HG02623 (cell line): Measurements from ENCODE around the gene PSMF1.
"Not testable (repeated sequence)": the region's sequence is repeated elsewhere in the genome, so short reads cannot be mapped to it uniquely, and the experiment has no call there.

Experiments used
- ATAC-seq: cut with Tn5 transposase; IDR thresholded peaks from one replicate; pipeline ENCODE4 v1.9.1; 2021; ENCODE audit warnings: moderate library complexity; ENCODE audit not compliant: unreplicated experiment

The PSMF1 gene

DNA sequence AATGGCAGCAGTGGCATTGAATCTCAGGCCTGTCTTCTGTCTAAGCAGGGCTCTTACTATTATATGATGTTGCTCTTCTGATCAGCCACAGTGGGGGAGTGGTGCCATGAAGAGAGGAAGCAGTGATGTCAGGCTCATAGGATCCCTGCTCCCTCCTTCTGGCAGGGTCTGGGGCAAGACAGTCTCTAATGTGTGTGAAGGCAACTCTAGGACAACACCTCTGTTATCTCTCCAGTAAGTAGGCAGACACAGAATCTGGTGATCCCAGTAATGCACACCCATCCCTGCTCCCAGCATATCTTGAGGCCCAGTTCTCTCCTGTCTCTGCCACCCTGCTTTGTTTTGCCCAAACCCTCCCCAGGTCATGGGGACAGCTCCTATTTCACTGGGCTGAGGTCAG lies 93.6 kb downstream of the PSMF1 start:
- no peak for ATAC-seq

DNA sequence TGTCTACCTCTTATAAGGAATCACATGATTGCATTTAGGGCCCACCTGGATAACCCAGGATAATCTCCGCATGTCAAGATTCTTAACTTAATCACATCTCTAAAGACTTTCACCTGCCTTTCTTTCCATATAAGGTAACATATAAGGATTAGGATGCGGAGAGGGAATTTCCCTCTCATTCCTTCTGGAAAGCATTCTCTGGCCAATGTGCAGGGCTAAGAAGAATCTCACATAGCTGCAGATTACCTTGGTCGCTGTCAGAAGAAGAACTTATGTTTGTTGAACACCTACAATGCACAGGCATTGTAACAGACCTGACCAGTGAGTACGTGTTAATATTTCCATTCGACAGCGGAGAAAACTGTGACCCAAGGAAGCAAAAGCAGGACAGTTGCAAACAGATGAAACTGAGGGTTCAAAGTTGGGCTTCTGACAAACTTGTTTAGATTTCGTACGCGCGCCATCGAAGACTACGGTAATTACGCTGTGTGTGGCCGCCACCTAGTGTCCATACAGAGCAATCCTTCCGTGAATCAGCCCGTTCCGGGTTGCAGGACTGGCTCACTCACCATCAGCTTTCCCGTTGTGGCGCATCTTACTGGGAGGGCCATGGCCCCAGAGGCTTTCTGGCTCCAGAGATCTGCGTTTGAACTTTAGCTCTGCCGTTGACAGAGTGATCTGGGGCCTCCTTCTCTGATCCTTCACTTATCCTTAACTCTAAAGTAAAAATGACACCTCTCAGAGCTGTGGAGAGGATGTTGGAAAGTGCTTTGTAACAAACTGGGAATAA lies 94.4 kb downstream of the PSMF1 start:
- no peak for ATAC-seq

DNA sequence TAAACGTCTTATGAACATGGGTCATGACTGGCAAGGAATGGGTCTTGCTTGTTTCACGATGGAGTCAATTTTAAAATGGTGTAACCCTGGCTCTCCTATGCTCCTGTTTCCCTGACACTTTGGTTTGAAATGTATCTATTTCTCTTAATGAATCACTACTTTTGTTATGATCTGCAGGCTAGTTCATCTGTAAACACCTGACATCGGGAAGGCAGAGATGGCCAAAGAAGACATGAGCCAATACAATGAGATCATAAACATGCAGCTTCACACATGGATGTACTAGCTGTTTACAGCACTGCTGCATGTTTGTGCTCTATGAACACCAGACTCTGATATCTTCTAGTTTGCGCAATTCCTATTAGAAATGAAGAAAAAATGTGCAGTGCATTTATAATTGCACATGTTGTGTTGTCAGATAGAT lies 96.4 kb downstream of the PSMF1 start:
- ATAC-seq, result no peak

- ATAC-seq, result no peak
Measured at GRCh38 chr20:1215386-1216170, 97.2 kb downstream of the PSMF1 start.

DNA sequence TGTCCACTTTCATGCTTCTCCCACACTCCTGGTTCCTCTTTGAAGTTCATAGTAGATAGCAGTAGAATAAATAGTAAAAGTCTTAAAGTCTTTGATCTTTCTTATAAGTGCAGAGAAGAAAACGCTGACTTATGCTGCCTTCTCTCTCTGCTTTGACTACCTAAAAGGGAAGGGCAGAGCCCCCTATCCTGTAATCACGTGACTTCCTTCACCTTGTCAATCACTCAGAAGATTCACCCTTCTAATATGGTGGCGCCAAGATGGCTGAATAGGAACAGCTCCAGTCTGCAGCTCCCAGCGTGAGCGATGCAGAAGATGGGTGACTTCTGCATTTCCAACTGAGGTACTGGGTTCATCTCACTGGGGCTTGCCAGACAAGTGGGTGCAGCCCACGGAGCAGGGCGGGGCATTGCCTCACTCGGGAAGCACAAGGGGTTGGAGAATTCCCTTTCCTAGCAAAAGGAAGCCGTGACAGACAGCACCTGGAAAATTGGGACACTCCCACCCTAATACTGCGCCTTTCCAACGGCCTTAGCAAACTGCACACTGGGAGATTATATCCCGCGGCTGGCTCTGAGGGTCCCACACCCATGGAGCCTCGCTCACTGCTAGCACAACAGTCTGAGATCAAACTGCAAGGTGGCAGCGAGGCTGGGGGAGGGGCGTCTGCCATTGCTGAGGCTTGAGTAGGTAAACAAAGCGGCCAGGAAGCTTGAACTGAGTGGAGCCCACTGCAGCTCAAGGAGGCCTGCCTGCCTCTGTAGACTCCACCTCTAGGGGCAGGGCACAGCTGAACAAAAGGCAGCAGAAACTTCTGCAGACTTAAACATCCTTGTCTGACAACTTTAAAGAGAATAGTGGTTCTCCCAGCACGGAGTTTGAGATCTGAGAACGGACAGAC lies 98.4 kb downstream of the PSMF1 start:
- ATAC-seq, result not testable (repeated sequence)
